Measurements from ENCODE around the gene CNRIP1.

DNA sequence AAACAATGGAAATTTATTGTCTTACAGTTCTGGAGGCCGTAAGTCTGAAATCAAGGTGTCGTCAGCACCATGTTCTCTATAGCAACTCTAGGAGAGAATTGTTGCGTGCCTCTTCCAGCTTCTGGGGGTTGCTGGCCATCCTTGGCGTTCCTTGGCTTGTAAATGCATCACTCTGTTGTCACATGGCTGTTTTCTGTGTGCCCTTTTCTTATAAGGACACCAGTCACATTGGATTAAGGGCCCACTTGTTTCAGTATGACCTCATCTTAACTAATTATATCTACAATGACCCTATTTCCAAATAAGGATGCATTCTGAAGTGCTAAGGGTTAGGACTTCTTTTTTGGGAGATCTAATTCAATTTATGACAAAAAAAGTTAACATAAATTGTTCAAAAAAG, 44.0 kb upstream of the CNRIP1 start:
- TF ChIP-seq, protein P1, sequence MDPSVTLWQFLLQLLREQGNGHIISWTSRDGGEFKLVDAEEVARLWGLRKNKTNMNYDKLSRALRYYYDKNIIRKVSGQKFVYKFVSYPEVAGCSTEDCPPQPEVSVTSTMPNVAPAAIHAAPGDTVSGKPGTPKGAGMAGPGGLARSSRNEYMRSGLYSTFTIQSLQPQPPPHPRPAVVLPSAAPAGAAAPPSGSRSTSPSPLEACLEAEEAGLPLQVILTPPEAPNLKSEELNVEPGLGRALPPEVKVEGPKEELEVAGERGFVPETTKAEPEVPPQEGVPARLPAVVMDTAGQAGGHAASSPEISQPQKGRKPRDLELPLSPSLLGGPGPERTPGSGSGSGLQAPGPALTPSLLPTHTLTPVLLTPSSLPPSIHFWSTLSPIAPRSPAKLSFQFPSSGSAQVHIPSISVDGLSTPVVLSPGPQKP (IDR thresholded peaks at IDR 0.05; ENCODE audit: low read depth, low read length): no peak
- TF ChIP-seq, protein P2, sequence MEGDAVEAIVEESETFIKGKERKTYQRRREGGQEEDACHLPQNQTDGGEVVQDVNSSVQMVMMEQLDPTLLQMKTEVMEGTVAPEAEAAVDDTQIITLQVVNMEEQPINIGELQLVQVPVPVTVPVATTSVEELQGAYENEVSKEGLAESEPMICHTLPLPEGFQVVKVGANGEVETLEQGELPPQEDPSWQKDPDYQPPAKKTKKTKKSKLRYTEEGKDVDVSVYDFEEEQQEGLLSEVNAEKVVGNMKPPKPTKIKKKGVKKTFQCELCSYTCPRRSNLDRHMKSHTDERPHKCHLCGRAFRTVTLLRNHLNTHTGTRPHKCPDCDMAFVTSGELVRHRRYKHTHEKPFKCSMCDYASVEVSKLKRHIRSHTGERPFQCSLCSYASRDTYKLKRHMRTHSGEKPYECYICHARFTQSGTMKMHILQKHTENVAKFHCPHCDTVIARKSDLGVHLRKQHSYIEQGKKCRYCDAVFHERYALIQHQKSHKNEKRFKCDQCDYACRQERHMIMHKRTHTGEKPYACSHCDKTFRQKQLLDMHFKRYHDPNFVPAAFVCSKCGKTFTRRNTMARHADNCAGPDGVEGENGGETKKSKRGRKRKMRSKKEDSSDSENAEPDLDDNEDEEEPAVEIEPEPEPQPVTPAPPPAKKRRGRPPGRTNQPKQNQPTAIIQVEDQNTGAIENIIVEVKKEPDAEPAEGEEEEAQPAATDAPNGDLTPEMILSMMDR (IDR thresholded peaks at IDR 0.05): no peak
- TF ChIP-seq ESRRA (IDR thresholded peaks at IDR 0.05; ENCODE audit: borderline replicate concordance, low read length) (no peak), CHD4 (IDR thresholded peaks at IDR 0.05; ENCODE audit: borderline replicate concordance) (no peak), SMC3 (IDR thresholded peaks at IDR 0.05) (no peak), FOXS1 (CRISPR knock-in tag; IDR thresholded peaks at IDR 0.05) (no peak), POLR2AphosphoS2 (conservative IDR thresholded peaks at IDR 0.05; ENCODE audit: low read length) (no peak), RCOR1 (IDR thresholded peaks at IDR 0.05; ENCODE audit: low read depth, low read length) (no peak), POLR2A (IDR thresholded peaks at IDR 0.05; ENCODE audit: low read length) (no peak), NPAS2 (CRISPR knock-in tag; IDR thresholded peaks at IDR 0.05; ENCODE audit: borderline replicate concordance) (no peak)
- TF ChIP-seq, protein P3, sequence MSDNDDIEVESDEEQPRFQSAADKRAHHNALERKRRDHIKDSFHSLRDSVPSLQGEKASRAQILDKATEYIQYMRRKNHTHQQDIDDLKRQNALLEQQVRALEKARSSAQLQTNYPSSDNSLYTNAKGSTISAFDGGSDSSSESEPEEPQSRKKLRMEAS (IDR thresholded peaks at IDR 0.05): no peak

Measured in A549 (cell line).